Mesangial cell (primary cell): ENCODE measurements around the gene KRTAP15-1. TPM values are rescaled to one million over a fixed set of nuclear protein-coding genes. Genes with fewer than 3 reads are reported as not detected.

ENCODE experiments used
- total RNA-seq: library from RNA; depleted of rRNA; stranded (reverse); fragments of >200 nt; gene quantifications from 2 replicates; pipeline ENCODE4 v1.2.3, GENCODE V29; 2015

The KRTAP15-1 gene, protein sequence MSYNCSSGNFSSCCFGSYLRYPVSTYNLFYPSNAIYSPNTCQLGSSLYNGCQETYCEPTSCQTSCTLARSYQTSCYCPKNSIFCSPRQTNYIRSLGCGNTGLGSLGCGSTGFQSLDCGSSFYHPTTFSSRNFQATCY
- total RNA-seq: not detected in 2 replicates

GRCh38 chr21:30439975-30440374, at the start of gene KRTAP15-1:
Gene KRTAP15-1, plus strand, starts transcription at chr21:30440275. Its CDS starts 53 bp downstream, at chr21:30440328.

GRCh38 chr21:30395731-30396130, 44.3 kb upstream of the KRTAP15-1 start, which contains the start of gene KRTAP13-1:
Gene KRTAP13-1, plus strand, starts transcription at chr21:30396031. Its CDS starts 56 bp downstream, at chr21:30396087.

GRCh38 chr21:30425826-30426225, 14.2 kb upstream of the KRTAP15-1 start, which contains the start of gene KRTAP13-3:
Gene KRTAP13-3, minus strand, starts transcription at chr21:30425926. Its CDS starts 14 bp downstream, at chr21:30425912.

GRCh38 chr21:30430170-30430655, 9.9 kb upstream of the KRTAP15-1 start, which contains the start of gene KRTAP13-4:
Gene KRTAP13-4, plus strand, starts transcription at chr21:30430220. Its CDS starts 56 bp downstream, at chr21:30430276.

GRCh38 chr21:30480145-30480544, 40.1 kb downstream of the KRTAP15-1 start, which contains the start of gene KRTAP19-1:
Gene KRTAP19-1, minus strand, starts transcription at chr21:30480367. Its CDS starts 50 bp downstream, at chr21:30480317.

DNA sequence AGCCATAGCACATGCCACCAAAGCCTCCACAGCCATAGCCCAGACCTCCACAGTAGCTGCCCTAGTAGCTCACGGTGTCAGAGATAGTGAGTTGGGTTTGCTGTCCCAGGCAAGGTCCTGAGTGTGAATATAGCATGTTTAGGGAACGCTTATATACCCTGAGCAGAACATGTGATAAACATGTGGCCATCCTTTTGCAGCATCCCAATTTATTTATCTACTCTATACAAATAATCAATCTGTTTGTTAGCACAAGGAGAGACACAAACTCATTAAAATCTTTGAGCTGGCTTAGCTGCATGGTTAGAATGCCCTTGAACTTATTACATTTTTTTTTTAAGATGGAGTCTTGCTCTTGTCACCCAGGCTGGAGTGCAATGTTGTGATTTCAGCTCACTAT, 47.3 kb downstream of the KRTAP15-1 start, which contains the start of gene KRTAP19-2:
TSS of gene KRTAP19-2 (minus strand) at position 101 of the 400 bp plus-strand sequence. CDS start at position 13, 88 bp downstream.

Other genes with a start within 250 kb of the KRTAP15-1 start
- gene CLDN8, start 224.2 kb upstream of the KRTAP15-1 start, total RNA-seq: not detected in 2 replicates
- gene KRTAP24-1, start 157.3 kb upstream of the KRTAP15-1 start, total RNA-seq: not detected in 2 replicates
- not detected in 2 replicates for gene KRTAP25-1, start 150.8 kb upstream of the KRTAP15-1 start, total RNA-seq
- not detected in 2 replicates for gene KRTAP26-1, start 120.0 kb upstream of the KRTAP15-1 start, total RNA-seq
- not detected in 2 replicates for gene KRTAP27-1, start 102.6 kb upstream of the KRTAP15-1 start, total RNA-seq
- not detected in 2 replicates for gene KRTAP23-1, start 91.7 kb upstream of the KRTAP15-1 start, total RNA-seq
- not detected in 2 replicates for gene KRTAP13-2, start 68.0 kb upstream of the KRTAP15-1 start, total RNA-seq
- gene KRTAP13-1, start 44.2 kb upstream of the KRTAP15-1 start, total RNA-seq: not detected in 2 replicates
- not detected in 2 replicates for gene KRTAP13-3, start 14.3 kb upstream of the KRTAP15-1 start, total RNA-seq
- gene KRTAP13-4, start 10.1 kb upstream of the KRTAP15-1 start, total RNA-seq: not detected in 2 replicates
- not detected in 2 replicates for gene KRTAP19-1, start 40.1 kb downstream of the KRTAP15-1 start, total RNA-seq
- gene KRTAP19-2, start 47.2 kb downstream of the KRTAP15-1 start, total RNA-seq: not detected in 2 replicates
- not detected in 2 replicates for gene KRTAP19-3, start 51.7 kb downstream of the KRTAP15-1 start, total RNA-seq
- not detected in 2 replicates for gene KRTAP19-4, start 56.9 kb downstream of the KRTAP15-1 start, total RNA-seq
- not detected in 2 replicates for gene KRTAP19-5, start 61.9 kb downstream of the KRTAP15-1 start, total RNA-seq
- not detected in 2 replicates for gene KRTAP19-6, start 101.6 kb downstream of the KRTAP15-1 start, total RNA-seq
- gene KRTAP19-7, start 121.0 kb downstream of the KRTAP15-1 start, total RNA-seq: not detected in 2 replicates
- not detected in 2 replicates for gene KRTAP22-2, start 150.1 kb downstream of the KRTAP15-1 start, total RNA-seq
- gene KRTAP6-3, start 152.2 kb downstream of the KRTAP15-1 start, total RNA-seq: not detected in 2 replicates
- gene KRTAP6-2, start 158.6 kb downstream of the KRTAP15-1 start, total RNA-seq: not detected in 2 replicates
- gene KRTAP22-1, start 160.8 kb downstream of the KRTAP15-1 start, total RNA-seq: not detected in 2 replicates
- gene KRTAP6-1, start 173.7 kb downstream of the KRTAP15-1 start, total RNA-seq: not detected in 2 replicates
- not detected in 2 replicates for gene KRTAP20-1, start 176.2 kb downstream of the KRTAP15-1 start, total RNA-seq
- not detected in 2 replicates for gene KRTAP20-4, start 180.4 kb downstream of the KRTAP15-1 start, total RNA-seq
- not detected in 2 replicates for gene KRTAP20-2, start 194.9 kb downstream of the KRTAP15-1 start, total RNA-seq
- gene KRTAP20-3, start 202.6 kb downstream of the KRTAP15-1 start, total RNA-seq: not detected in 2 replicates